ENCODE results near the gene OGN. TPM values are rescaled to one million over a fixed set of nuclear protein-coding genes. Genes with fewer than 3 reads are reported as not detected.

The OGN gene
- total RNA-seq, 2 donors from 2014 or later = 210 to 600 TPM

DNA sequence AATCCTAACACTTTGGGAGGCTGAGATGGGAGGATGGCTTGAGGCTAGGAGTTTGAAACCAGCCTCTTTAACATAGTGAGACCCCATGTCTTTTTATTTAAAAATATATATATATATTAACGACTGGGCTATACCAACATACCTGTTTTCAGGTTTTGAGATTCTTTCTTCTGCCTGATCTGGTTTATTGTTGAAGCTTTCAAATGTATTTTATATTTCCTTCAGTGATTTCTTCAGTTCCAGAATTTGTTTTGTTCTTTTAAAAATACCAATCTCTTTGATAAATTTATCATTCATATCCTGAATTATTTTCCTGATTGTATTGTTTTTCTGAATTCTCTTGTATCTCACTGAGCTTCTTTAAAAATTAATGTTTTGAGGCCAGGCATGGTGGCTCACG is 31.2 kb downstream of the OGN start:
- ATAC-seq (ENCODE audit: insufficient number of reproducible peaks, low FRiP score, low read depth) (no peak), DNase-seq (ENCODE audit: low spot score) (no peak)
- H3K9me3 ChIP-seq = peaks cover 9% of the 10 kb centered on the region
- H3K4me1 ChIP-seq (ENCODE audit: control insufficient read depth in 1 of 2, low read depth in 2 of 2) = peaks cover 0 to 13% of the 10 kb centered on the region in 2 donors
- no peaks in the 10 kb centered on the region for H3K27me3 ChIP-seq (replicated peaks; ENCODE audit: insufficient read depth)
- no peaks in the 10 kb centered on the region for H3K36me3 ChIP-seq
- TF ChIP-seq, protein P1, sequence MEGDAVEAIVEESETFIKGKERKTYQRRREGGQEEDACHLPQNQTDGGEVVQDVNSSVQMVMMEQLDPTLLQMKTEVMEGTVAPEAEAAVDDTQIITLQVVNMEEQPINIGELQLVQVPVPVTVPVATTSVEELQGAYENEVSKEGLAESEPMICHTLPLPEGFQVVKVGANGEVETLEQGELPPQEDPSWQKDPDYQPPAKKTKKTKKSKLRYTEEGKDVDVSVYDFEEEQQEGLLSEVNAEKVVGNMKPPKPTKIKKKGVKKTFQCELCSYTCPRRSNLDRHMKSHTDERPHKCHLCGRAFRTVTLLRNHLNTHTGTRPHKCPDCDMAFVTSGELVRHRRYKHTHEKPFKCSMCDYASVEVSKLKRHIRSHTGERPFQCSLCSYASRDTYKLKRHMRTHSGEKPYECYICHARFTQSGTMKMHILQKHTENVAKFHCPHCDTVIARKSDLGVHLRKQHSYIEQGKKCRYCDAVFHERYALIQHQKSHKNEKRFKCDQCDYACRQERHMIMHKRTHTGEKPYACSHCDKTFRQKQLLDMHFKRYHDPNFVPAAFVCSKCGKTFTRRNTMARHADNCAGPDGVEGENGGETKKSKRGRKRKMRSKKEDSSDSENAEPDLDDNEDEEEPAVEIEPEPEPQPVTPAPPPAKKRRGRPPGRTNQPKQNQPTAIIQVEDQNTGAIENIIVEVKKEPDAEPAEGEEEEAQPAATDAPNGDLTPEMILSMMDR (IDR thresholded peaks at IDR 0.05) = no peak
- H3K27ac ChIP-seq = no peak overlapping the region
- no peak overlapping the region for H3K4me3 ChIP-seq

DNA sequence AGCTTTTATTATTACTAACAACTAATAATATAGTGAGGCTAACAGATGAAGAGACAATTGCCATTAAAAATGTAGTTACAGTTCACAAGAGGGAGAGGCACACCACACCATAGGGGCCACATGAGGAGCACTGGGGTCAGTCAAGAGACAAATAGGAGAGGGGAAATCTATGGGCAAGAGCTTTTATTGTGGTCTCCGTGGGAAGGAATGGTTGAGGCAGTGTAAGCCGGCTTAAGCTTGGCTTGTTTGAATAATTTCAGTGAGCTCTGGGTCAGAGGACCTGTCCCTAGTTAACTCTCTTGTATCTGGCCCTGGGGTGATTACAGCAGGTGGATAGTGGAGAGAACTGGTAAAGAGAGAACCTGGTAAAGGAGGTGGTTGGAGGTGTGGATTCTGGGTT is 35.3 kb downstream of the OGN start:
- Histone ChIP-seq H3K36me3 (no peaks in the 10 kb centered on the region), H3K27me3 (replicated peaks; ENCODE audit: insufficient read depth) (no peaks in the 10 kb centered on the region), H3K9me3 (peaks cover 9% of the 10 kb centered on the region), H3K27ac (no peak overlapping the region), H3K4me3 (no peak overlapping the region), H3K4me1 (ENCODE audit: control insufficient read depth in 1 of 2, low read depth in 2 of 2) (no peaks in the 10 kb centered on the region)
- ATAC-seq (ENCODE audit: insufficient number of reproducible peaks, low FRiP score, low read depth) (no peak), DNase-seq (ENCODE audit: low spot score) (no peak)
- TF ChIP-seq, protein P1 (IDR thresholded peaks at IDR 0.05) = no peak

DNA sequence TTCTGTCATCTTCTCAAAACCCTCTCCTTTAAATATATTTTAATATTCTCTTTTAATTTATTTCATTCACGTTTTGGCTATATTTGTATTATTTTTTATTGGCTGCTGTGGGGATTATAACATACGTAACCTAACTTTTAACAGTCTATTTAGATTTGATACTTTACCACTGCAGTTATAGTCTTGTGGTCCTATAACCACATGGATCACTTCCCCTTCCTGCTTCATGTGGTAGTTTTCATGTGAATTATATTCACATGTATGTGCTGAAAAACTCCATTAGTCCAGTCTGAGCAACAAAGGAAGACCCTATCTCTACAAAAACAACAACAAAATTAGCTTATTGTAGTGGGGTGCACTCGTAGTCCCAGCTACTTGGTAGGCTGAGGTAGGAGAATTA is 44.3 kb downstream of the OGN start:
- no peaks in the 10 kb centered on the region for H3K27me3 ChIP-seq (replicated peaks; ENCODE audit: insufficient read depth)
- H3K4me3 ChIP-seq = no peak overlapping the region
- H3K27ac ChIP-seq = no peak overlapping the region
- H3K4me1 ChIP-seq (ENCODE audit: control insufficient read depth in 1 of 2, low read depth in 2 of 2) = peaks cover 7 to 10% of the 10 kb centered on the region in 2 donors
- H3K9me3 ChIP-seq = peaks cover 4% of the 10 kb centered on the region
- DNase-seq (ENCODE audit: low spot score) (no peak), ATAC-seq (ENCODE audit: insufficient number of reproducible peaks, low FRiP score, low read depth) (no peak)
- no peaks in the 10 kb centered on the region for H3K36me3 ChIP-seq
- TF ChIP-seq, protein P1 (IDR thresholded peaks at IDR 0.05) = no peak

DNA sequence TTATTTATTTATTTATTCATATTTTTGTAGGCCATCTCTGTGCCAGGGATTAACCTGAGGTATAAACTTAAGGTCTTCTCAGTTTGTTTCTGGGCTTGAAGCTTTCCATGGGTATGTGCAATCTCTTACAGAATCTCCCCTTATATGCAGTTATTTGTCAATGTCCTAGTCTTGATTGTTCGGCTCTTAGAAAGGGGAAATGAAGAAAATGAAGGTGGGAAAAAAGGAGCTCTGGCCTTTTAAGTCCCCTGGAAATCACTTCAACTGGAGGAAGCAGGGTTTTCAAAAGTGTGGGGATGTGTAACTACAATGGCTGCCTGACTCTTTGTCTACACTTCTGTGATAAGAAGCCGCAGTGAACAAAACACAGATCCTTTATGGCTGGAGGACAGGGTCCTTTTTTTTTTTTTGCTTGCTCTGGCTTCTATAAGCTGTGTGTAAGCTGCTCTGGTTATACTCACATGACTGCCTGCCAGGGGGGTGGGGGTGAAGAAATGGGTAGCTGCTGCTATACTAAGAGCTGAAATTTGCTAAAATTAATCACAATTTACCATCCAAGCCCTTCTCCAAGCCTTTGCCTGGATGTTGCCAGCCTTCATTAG is 44.9 kb downstream of the OGN start:
- no peak for ATAC-seq (ENCODE audit: insufficient number of reproducible peaks, low FRiP score, low read depth)
- Histone ChIP-seq H3K4me3 (no peak overlapping the region), H3K27ac (no peak overlapping the region), H3K36me3 (no peaks in the 10 kb centered on the region), H3K4me1 (ENCODE audit: control insufficient read depth in 1 of 2, low read depth in 2 of 2) (peaks cover 7 to 10% of the 10 kb centered on the region in 2 donors), H3K9me3 (peaks cover 9% of the 10 kb centered on the region), H3K27me3 (replicated peaks; ENCODE audit: insufficient read depth) (no peaks in the 10 kb centered on the region)
- DNase-seq (ENCODE audit: low spot score) = no peak
- TF ChIP-seq, protein P1 (IDR thresholded peaks at IDR 0.05) = no peak

DNA sequence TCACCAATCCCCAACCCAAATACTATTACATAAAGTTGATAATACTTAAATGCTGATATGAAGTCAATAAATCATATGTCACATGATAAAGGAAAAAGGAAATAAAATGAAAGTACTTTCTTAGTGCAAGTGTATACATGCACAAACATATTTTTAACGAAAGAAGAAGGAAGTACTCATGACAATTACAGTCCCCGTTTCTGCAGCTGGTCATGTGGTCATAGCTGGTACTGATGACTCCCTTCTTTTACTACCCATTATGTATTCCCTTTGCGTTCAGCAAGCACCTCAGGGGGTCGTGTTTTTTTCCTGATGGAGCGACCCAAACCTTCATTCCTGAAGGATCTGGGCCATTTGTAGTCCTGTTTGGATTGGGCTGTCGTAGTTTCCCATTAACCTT is 51.3 kb downstream of the OGN start:
- DNase-seq (ENCODE audit: low spot score) = no peak
- Histone ChIP-seq H3K9me3 (peaks cover 9% of the 10 kb centered on the region), H3K4me3 (no peak overlapping the region), H3K36me3 (no peaks in the 10 kb centered on the region), H3K27ac (peak overlapping the region in 1 of 2 donors; percentile 32), H3K4me1 (ENCODE audit: control insufficient read depth in 1 of 2, low read depth in 2 of 2) (peaks cover 9 to 24% of the 10 kb centered on the region in 2 donors), H3K27me3 (replicated peaks; ENCODE audit: insufficient read depth) (no peaks in the 10 kb centered on the region)
- ATAC-seq (ENCODE audit: insufficient number of reproducible peaks, low FRiP score, low read depth) = no peak
- TF ChIP-seq, protein P1 (IDR thresholded peaks at IDR 0.05) = no peak

All from thoracic aorta (tissue), 2 donors.